ENCODE results near the gene SCARB1.

SCARB1 gene

DNA sequence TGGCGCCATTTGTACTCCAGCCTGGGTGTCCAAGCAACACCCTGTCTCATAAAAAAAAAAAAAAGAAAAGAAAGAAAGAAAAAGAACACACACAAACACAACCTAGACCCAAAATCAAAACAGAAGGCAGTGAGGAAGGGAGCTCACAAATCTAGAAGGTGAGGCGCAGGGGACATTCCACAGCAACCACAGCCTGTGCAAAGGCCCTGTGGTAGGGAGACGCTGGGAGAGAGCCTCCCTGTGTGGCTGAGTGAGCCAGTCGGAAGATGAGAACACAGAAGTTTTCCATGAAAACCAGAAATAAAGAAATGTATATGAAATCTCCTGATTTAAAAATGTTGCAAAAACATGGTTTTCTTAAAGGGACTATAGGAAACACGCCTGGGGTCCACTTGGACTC is 44.6 kb downstream of the SCARB1 start:
- no peak for DNase-seq

DNA sequence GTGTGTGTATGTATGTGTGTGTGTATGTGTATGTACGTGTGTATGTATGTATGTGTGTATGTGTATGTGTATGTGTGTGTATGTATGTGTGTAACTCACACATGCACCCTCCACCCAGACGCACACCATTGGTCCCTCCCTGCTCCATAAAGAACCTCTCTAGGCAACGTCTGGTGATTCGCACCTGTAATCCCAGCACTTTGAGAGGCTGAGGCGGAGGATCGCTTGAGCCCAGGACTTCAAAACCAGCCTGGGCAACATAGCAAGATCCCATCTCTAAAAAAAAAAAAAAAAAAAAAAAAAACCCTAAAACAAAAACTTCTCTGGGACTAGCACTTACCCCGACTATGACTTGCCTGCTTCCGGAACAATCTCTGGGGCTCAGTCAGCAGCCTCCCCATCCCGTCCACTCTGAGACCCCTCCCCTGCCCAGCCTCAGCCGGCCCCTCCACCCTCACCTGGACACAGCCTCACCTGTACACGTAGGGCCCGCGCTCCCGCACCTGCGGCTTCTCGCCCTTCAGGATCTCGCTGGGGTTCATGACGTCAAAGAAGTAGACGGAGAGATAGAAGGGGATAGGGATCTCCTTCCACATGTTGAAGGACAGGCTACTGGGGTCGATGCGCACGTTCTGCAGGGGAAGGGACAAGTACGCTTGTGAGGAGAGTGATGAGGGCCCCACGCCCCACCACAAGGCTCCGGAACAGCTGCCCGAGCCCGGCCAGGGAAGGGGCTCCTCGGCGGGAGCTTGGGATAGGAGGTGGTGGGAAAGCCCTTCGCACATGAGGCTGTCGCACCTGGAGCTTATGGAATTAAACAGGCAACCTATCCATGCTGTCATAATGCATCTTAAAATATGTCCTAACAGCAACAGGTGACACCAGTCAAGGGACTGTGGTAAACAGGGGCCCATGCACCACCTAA is 46.3 kb downstream of the SCARB1 start:
- no peak for DNase-seq

DNA sequence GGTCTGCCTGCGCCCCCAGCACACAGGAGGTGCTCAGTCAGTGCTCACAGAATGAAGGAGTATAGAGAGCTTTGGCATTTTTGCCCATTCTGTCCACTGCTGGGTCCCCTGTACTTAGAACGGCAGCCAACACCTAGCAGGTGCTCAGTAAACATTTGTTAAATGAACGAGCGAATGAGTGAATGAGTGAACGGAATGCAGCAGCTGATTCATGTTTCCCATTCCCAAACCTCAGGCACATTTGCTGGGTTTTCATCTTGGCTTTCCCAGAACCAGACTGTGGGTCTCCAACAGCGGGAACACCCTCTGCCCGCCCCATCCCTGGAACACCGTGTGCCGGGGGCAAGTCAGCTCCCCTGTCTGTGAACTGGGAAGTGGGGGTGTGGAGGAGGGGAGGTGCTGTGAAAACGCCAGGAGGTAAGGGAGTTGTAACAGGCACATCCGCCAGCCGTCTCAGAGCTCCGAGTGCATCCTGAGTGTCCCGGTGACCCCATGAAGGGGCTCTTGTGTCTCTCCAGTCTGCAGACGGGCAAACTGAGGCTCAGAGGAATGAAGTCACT is 47.3 kb downstream of the SCARB1 start:
- no peak for DNase-seq

DNA sequence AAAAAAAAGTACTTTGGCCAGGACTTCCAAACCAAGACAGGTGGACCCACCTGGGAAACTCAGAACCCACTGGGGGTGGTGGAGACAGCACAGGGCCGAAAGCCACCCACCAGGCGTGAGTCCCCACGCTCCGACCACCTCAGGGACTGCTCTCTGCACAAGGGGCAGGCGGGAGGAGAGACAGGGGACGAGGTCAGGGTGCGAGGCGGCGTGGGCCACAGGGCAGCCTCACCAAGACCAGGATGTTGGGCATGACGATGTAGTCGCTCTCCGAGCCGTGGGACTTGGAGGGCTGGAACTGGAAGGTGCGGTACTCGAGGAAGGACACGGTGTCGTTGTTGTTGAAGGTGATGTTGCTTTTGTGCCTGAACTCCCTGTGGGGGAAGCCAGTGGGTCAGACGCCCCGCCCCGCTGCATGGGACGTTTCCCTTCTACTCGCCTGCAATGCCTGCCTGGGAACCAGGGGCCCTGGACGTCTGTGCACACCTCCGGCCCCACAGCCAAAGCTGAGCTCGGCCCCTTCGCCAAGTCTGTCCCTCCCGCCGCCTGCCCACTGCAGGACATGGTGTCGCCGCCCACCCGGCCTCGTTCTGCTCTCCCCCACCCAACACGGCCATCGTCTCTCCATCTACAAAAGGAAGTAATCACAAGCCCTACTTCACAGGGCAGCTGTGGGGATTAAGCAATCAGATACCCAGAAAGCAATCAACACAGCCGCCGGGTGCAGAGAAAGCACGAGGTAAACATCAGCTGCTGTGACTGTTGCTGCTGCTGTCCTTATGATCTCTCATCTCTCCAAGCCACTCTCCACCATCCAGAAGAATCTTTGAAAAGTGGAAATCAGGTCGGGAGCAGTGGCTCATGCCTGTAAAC is 48.7 kb downstream of the SCARB1 start:
- DNase-seq = no peak

DNA sequence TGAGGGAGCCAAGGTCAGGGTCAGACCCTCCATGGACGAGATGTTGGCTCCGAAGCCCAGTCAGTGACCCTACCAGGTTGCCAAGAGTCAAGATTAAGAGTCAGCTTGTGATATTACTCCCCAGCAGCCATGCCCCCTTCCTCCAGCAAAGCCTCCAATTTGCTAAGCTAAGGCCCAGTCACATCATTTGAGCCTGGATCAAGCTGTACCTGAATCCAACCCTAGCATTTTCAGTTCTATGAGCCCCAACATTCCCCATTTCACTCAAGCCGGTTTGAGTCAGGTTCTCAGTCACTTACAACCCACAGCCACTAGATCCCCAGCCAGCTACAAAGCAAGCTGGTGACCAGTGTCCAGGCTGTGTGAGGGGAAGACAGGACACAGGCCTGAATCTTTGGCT is 49.9 kb downstream of the SCARB1 start:
- DNase-seq = no peak

DNA sequence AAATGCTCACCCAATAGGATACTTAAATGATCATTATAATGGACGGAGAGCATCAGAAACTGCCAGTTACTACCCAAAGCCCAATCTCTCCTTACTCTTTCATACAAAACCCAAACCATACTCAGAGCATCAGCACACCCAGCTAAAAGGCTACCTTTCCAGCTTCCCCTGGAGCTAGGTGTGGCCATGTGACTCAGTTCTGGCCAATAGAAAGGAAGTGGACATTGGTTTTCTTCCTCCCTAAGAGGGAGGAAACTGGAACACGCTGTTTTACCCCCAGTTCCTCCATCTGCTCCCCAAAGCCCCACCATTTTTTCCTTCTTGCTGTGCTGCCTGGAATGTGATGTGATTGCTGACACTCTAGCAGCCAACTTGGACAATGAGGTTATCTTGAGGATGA is 50.7 kb downstream of the SCARB1 start:
- DNase-seq = no peak

DNA sequence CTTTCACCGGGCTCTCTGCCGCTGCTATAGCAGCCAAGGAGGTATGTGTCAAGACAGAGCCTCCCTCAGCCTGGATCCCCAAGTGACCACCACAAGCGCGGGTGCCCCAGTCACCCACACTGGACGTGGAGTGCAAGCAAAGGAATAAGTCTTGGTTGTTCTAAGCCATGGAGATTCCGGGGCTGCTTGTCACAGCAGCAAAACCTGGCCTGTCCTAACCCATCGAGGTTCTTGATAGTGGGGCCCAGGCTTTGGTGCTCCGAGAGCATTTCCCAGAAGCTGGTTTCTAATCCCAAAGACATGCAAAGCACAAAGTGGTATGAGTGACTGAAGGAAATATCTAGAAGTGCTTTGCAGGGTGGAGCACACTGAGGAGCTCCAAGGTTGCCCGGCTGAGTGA is 51.3 kb downstream of the SCARB1 start:
- no peak for DNase-seq

DNA sequence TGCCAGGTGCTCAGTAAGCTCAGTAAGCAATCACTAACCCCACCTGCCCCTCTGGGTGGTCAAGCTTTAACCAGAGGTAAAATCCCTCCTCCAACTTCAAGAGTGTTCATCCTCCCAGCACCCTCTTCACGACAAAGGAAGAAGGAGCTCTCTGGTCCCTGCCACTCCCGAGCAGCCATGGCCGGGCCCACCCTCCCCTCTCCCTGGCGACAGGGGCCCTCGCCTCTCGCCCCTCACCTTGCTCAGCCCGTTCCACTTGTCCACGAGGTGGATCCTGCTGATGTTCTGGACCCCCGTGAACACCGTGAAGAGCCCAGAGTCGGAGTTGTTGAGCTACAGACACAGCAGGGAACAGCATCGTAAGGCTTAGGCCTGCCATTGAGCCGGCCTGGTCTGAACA is 52.0 kb downstream of the SCARB1 start:
- DNase-seq = no peak

DNA sequence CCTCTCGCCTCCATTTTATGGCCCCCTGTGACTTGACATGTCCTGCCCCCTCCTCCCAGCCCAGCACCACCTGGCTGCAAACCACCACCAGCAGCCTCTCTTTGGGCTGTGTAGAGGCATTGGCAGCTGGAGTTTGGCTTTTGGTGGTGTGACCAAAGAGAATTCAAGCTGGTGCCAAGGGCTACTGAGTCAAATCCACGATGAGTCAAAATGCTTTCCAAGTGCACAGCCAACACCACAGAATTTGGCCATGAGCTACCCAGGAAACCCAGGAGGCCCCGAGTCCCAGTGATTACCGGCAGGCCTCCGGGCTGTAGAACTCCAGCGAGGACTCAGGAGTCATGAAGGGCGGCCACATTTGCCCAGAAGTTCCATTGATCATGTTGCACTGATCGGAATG is 53.8 kb downstream of the SCARB1 start:
- DNase-seq = no peak

DNA sequence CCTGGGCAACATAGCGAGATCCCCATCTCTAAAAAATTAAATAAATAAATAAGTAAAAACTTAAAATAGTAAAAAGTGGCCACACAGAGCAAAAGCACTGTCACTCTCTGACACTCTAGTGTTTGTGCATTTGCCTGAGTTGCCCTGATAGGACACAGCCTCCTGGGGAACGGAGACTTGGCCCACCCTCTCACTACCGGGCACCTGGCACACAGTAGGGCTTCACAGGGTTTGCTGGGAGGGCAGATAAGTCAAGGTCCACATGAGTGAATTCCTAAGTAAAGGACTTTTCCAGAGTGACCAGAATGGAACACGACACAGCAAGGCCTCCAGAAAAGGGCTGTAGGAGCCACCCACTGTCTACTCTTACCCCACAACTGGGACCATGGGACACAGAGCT is 54.3 kb downstream of the SCARB1 start:
- no peak for DNase-seq

DNA sequence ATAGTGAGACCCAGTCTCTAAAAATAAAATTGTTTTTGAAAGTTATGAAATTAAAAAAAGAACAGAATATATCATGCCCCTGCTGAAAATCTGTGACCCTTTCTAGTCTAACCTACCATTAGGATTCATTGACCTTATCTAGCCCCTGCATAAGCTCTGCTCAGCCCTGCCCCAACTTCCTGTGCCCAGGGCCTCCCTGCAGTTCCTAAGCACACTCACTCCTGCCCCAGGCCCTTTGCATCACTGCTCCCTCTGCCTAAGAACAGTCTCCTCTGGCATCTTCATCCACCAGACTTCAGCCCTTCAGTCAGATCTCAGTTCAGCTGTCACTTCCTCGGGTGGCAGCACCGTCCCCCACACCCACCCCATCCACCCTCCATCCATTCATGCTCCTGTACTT is 55.4 kb downstream of the SCARB1 start:
- DNase-seq = peak; percentile 74

DNA sequence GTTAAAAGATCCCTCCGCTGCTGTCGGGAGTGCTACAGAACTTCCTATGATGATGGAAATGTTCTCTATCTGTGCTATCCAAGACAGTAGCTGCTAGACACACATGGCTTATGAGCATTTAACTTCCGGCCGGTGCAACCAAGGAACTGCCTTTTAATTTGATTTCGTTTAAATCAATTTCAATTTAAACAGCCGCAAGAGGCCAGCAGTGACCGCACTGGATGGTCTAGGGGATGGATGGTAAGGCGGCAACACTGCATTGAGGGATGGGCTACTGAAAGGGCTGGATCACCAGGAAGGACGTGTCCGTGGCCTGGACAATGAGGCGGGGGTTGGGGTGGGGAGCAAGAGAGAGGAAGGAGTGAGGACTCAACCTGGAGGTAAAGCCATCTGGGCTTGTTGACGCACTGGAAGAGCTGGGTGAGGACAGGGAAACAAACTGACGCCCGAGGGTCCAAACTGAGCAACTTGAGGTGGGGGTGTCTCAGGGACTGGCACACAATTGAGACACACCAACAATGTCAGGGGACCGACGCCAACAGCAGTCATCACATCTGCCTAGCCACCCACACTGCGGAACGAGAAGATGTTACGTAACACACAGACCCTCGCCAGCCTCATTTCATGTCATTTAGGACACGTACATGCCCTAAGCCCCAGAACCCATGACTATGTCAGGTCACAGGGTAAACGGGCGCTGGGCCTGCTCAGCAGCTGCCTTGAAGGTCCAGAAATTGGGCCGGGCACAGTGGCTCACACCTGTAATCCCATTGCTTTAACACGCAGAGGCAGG is 57.6 kb downstream of the SCARB1 start:
- DNase-seq = no peak

DNA sequence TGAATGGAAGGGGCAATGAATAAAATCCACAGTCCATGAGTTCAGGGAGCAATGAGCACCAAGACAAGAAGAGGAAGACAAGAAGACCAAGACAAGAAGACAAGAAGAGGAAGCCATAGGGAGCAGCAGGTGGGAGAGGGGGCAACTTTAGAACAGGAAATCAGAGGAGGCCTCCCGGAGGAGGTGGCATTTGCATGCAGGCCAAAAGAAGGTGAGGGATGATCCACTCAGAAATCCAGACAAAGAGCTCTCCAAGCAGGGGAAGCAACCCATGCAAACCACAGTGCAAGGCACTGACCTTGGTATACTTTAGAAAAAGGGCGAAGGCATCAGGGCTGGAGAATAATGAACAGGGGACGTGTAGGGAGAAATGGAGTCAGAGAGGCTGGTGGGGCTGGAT is 58.6 kb downstream of the SCARB1 start:
- DNase-seq = no peak

DNA sequence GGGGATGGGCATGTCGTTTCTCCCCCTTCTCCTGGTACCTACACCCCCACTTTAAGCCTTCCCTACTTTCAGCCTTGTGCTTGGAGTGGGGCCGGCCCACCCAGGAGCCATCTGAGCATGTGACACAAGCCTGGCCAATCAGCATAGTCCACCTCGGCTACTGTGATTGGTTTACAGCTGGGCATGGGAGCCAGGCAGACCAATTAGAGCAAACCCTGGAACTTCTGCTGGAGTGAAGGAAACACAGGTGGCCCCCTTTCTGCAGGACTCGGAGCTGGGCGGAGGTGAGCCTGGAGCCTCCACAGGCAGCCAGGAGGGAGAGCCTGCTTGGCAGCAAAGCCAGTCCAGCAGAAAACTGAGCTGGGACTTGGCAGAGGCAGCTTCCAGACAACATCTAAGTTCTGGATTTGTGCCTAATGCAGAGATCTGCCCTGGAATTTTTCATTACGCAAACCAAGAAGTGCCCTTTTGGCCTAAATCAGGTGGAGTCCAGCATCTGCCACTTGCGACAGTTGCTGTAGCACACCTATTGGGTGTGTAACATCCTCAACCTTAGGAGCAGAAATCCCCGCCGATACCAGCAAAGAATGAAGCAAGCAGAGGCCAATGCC is 59.5 kb downstream of the SCARB1 start:
- DNase-seq = peak; percentile 43

DNA sequence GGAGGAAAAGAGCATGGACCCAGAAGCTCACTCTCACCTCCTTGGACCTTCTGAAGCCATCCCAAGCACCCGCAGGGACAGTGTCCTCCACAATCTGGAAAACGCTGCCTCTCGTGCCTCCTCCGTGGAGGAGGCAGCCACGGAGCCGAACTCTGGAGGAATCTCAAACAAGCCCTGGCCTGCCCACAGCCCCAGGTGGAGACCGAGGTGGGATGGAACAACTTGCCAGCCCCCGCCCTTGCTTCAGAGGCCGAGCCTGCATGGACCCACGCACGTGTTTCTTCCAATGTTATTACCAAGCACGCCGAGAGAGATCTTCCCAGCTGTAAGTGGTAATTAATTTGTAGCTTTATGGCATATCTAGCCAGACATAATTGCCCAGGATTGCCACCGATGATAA is 61.3 kb downstream of the SCARB1 start:
- no peak for DNase-seq

DNA sequence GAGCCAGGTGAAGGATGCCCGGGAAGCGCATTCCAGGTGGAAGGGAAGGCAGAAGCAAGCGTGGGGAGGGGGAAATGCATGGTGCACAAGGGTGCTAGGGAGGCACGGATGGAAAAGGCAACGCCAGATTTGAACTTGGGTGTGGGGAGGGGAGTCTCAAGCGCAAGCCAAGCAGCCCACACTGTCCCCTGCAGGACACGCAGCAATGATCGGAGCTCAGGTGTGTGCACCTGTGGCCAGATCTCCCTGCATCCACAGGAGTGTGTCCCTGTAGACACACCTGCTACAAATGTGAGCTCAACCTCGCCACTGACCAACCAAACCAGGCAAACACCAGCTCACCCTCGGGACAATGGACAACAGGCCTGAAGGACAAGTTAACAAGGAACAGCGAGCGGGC is 63.2 kb downstream of the SCARB1 start:
- no peak for DNase-seq

DNA sequence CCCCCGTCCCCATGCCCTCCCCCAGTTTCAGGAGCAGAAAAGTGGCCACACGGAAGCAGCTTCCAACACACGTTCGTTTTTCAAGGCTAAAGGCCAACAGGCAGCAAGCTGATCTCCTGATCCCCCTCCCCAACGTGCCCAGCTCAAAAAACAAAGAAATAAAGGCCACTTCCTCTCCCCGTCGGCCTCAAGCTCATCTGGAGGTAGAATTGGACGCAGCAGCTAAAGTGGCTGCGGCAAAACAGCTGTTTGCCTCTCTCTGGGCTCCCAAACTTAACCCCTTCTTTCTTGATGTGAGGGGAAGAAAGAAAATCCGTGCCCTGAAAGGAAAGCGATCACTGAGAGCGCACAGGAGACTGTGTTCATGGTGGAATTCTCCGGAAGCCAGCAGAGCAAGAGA is 66.3 kb downstream of the SCARB1 start:
- no peak for DNase-seq

DNA sequence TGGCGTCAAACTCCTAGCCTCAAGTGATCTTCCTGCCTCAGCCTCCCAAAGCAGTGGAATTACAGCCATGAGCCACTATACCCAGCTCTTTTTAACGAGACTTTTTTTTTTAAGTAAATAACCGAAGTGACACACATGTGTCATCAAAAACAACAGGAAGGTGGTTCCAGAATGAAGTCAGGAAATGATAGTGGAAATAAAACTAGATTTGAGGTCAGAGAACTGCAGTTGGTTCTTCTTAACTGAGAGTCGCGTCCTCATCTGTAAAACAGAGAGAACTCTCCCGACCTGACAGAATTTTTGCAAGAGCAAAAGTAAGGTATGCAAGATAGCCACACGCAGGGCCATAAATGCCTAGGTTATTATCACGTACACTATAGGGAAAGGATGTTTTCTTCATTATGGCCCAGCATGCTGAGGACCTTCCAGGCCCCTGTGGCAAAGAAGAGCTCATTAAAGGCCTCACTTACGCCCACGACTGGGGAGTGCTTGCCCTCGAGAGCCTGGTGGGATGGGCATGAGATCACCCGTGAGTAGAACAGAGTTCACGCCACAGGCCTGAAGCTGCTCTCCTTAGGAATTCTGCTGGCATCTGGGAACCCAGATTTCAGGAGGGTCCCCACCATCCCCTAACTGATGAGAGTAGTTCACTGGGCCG is 67.2 kb downstream of the SCARB1 start:
- DNase-seq = no peak

DNA sequence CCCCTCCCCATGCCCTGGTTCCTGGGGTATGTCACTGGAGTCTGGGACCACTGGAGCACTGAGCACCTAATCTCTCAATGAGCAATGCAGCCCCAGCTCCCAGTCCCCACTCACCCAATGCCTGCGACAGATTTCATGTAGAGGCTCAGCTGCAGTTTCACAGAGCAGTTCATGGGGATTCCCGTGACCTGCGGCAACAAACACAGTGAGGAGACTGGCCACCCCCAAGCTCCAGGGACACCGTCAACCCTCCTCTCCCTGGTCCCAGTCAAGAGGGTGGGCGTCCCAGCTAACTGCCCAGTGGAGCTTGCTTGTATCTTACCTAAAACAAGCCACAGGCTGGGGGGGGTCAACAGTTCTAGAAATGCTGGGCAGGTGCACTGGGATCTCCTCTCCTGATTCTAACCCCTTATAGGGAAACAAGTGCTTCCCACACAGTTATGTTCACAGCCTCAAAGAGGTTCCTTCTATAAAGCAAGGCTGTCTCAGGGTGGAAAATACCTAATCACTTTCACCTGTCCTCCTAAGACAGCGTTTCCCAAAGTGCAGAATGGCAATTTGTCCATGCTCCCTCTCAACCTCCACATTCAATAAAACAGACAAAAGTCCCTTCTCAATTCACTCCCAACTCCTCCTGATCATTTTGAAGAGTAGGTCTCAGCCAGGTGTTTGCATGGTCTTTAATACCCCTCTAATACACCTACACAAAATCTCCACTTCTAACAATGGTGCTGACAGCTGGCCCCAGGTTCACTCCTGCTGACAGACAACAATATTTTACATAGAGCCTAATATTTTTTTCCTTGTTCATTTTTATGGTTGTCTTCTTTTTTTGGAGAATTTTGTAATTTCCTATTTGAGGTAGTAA is 68.3 kb downstream of the SCARB1 start:
- no peak for DNase-seq

DNA sequence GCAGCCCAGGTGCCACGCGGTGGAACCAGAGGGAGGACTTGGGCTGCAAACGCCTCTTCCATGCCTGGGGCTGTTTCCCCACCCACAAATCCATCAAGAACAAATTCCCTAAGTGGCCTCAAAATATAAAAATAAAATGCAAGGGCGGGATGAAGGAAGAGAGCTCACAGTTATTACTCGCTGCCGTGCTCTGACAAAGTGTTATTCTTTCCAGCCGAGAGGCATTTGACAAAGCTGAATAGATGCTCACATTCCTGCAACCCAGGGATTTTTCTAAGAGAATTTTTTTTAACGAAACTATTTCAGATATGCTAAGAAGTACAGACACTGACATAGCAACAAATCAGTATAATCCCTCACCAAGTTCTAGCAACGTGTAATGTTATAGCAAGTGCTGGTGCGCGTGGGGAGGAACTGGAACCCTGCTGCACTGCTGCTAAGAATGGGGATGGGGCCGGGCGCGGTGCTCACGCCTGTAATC is 70.7 kb downstream of the SCARB1 start:
- DNase-seq = no peak

DNA sequence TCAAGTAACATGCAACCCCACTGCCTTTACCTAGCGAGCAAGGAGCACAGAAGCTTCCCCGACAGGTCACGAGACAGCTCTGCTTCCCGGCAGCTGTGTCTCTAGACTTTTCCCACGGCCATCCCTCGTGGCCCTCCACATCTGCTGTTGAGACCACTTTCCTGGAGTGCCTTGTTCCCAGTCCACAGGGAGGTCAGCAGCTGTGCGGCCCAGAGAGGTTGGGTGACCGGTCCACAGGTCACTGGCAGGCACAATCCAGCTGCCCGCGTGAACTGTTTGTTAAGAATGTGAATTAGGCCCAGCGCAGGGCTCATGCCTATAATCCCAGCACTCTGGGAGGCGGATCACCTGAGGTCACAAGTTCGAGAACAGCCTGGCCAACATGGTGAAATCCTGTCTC is 71.5 kb downstream of the SCARB1 start:
- DNase-seq = no peak

Measured in hematopoietic multipotent progenitor cell treated with erythropoietin and hydrocortisone succinate and interleukin-3 and kit ligand, for 8 days (in vitro differentiated cells).